Effector memory CD4-positive, alpha-beta T cell (primary cell): Measurements from ENCODE around the gene PPP1R36.
"Not testable (repeated sequence)": the region's sequence is repeated elsewhere in the genome, so short reads cannot be mapped to it uniquely, and the experiment has no call there.

Source experiments
- DNase-seq, 3 donors: peaks; one replicate each; pipeline ENCODE4 v3.0.0-alpha.2; 2020
- H3K27ac ChIP-seq: 2 replicates; pipeline ENCODE4 v1.7.0; 2013; ENCODE audit warnings: mild to moderate bottlenecking, low read length, moderate library complexity; ENCODE audit not compliant: insufficient read depth, poor library complexity, severe bottlenecking
- H3K27me3 ChIP-seq: replicated peaks from 2 replicates; pipeline ENCODE4 v1.7.0; 2013; ENCODE audit warnings: mild to moderate bottlenecking, low read length; ENCODE audit not compliant: insufficient read depth, control insufficient read depth, poor library complexity, severe bottlenecking
- H3K36me3 ChIP-seq: 2 replicates; pipeline ENCODE4 v1.7.0; 2013; ENCODE audit warnings: mild to moderate bottlenecking, low read length, moderate library complexity; ENCODE audit not compliant: control insufficient read depth, insufficient read depth
- H3K4me1 ChIP-seq: 2 replicates; pipeline ENCODE4 v1.7.0; 2013; ENCODE audit warnings: low read length, mild to moderate bottlenecking; ENCODE audit not compliant: control insufficient read depth, insufficient read depth, poor library complexity, severe bottlenecking
- H3K4me3 ChIP-seq: 2 replicates; pipeline ENCODE4 v1.7.0; 2013; ENCODE audit warnings: low read length, low read depth, mild to moderate bottlenecking; ENCODE audit not compliant: insufficient read depth, poor library complexity, severe bottlenecking
- H3K9me3 ChIP-seq: 2 replicates; pipeline ENCODE4 v1.7.0; 2013; ENCODE audit warnings: mild to moderate bottlenecking, low read length, moderate library complexity; ENCODE audit not compliant: control insufficient read depth

Gene PPP1R36

DNA sequence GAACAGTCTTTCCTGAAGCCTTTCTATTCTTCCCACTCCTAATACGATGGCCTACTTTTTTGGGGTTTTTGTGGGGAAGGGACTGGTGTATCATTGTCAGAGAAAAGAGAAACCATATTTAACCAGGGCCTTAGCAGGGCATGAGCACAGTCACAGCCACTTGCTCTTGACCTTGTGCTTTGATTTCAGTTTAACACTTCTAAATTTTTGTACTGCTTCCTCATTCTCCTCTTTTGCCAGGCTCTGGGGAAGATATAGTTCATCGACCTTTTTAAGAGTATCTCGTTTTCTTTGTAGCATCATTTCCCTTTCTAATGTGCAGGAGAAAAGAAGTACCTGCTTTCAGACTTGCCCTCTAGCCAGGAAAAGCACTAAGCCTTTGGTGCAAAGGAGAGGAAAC, 43.0 kb upstream of the PPP1R36 start:
- Histone ChIP-seq H3K9me3 (no peaks in the 10 kb centered on the region), H3K27me3 (no peaks in the 10 kb centered on the region), H3K4me1 (peaks cover 48% of the 10 kb centered on the region), H3K36me3 (no peaks in the 10 kb centered on the region), H3K27ac (peak overlapping the region; percentile 100), H3K4me3 (peak overlapping the region; percentile 69)
- DNase-seq, result no peak

DNA sequence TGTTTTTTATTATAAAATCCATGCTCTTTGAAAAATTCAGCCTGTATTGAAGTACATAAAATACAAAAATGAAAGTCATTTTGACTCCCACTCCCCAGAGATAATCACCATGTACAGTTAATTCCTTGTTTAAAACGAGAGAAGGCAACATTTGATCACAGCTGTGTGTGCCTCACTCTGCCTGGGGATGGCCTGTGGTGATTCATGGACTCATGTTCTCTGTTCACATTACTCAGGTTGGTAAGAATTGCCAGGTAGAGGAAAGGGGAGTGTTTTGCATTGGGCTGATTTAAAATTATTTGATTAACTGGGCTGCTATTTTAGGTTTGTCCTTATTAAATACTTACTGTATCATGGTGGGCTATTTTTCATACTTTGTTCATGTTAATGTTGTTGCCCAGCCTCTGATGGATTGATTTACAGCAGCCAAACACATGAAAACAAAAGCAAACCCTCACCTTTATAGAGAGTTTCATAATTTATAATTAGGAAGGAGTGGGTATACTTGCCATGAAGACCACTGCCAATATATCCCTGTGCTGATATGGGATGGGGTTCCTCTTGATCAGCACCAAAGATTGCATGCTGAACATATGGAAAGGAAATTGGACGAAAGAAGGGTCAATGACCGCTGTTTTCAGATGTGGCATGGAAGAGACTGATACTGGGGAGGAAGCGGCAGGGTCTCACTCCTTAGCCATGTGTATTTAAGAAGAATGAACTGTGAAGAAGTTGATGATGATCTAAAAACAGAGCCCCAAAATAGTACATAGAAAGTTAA, 42.2 kb upstream of the PPP1R36 start:
- H3K27me3 ChIP-seq, result no peaks in the 10 kb centered on the region
- H3K4me1 ChIP-seq, result peaks cover 45% of the 10 kb centered on the region
- no peaks in the 10 kb centered on the region for H3K9me3 ChIP-seq
- peaks cover 4% of the 10 kb centered on the region for H3K36me3 ChIP-seq
- H3K4me3 ChIP-seq, result peak overlapping the region; percentile 69
- DNase-seq, result peak in 1 of 3 donors; percentile 8
- peak overlapping the region; percentile 45 for H3K27ac ChIP-seq

DNA sequence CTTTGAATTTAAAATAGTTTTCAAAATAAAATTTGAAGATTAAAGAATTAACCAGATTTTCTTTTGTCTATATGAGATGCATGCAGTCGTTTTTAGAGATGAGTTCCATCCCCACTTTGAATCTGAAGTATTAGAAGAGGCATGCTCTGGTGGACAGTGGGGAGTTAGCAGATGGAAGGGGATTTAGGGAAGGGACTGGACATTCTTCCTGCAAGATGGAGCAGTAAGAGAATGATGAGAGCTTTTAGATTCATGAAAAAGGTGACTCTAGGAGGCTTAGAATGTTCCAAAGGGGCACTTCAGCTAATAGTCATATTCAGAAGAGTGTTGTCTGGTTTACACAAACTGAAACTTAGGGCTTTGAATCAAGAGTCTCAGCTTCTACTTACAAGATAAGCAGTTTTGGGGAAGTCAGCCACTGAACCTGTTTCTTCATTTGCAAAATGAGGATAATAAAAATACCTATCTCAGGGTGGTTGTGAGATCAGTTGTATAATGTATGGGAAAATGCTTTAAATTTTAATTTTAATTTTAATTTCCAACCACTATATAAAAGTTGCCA, 41.5 kb upstream of the PPP1R36 start:
- H3K9me3 ChIP-seq, result no peaks in the 10 kb centered on the region
- H3K36me3 ChIP-seq, result peaks cover 4% of the 10 kb centered on the region
- H3K4me3 ChIP-seq, result no peak overlapping the region
- no peak for DNase-seq
- H3K27ac ChIP-seq, result peak overlapping the region; percentile 17
- H3K27me3 ChIP-seq, result no peaks in the 10 kb centered on the region
- H3K4me1 ChIP-seq, result peaks cover 51% of the 10 kb centered on the region

DNA sequence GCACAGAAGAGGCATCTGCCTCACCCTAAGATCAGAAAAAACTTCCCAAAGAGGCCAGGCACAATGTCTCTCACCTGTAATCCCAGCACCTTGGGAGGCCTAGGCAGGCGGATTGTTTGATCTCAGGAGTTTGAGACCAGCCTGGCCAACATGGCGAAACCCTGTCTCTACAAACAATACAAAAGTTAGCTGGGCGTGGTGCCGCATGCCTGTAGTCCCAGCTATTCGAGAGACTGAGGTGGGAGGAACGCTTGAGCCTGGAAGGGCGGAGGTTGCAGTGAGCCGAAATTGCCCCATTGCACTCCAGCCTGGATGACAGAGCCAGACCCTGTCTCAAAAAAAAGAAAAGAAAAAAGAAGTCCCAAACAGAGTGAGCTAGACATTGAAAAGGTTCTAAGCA, 40.7 kb upstream of the PPP1R36 start:
- Histone ChIP-seq H3K4me1 (peaks cover 50% of the 10 kb centered on the region), H3K9me3 (no peaks in the 10 kb centered on the region), H3K27me3 (no peaks in the 10 kb centered on the region), H3K4me3 (no peak overlapping the region), H3K27ac (no peak overlapping the region), H3K36me3 (peaks cover 4% of the 10 kb centered on the region)
- DNase-seq, result no peak

DNA sequence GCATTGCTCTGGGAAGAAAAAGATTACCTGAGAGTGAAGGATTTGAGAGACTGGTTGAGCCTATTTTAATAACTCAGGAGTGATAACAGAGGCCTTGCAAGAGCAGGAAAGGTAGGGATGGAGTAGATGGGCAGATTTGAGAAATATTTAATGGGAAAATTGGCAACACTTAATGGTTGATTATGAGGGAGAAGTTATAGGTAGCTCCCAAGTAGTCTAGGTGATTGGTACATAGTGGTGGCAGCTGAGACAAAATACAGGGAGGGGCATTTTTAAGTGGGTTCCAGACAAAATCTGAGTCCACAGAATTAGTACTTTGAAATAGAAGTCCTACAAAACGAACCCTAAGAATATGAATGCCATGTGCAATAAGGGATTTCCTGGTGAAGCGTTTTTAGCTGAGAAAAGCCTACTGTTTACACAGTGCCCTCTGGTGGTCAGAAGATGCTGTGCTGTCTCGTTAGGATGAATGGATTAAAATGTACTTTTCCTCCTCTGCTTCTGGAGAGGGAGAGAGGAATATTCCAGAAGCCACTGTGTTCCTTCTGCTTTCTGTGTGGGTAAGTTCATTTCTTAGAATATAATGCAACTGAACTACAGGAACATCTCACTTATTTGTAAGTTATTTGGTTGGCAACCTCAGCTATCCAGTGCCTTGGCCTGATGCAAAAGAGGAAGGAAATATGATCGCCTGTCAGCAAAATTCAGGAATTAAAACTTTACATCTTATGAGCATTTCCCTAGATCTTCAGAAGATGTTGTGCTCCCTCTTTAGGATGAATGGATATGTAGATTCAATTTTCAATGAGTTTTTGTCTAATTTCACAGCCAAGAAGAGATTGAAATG, 38.7 kb upstream of the PPP1R36 start:
- no peaks in the 10 kb centered on the region for H3K9me3 ChIP-seq

DNA sequence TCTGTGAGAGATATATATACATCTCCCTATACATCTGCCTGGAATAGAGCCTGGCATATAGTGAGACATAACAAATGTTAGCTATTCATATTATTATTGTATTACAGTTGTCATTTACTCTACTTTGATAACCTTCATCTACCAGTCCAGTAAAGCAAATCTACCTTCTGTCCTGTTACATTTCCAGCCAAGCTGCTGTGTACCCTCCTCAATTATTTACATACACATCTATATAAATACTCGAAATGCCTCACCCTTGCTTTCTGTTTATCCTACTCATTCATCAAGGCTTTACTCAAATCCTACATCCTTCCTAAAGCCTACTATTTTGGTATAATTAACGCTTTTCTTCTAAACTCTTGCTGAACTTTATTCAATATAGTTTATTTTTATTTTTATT, 36.5 kb upstream of the PPP1R36 start:
- H3K9me3 ChIP-seq, result no peaks in the 10 kb centered on the region

More for the DNA sequence above, 38.7 kb upstream of the PPP1R36 start:
- peak in 2 of 3 donors; percentile 26 to 63 for DNase-seq
- Histone ChIP-seq H3K27me3 (no peaks in the 10 kb centered on the region), H3K4me3 (no peak overlapping the region), H3K4me1 (peaks cover 46% of the 10 kb centered on the region), H3K36me3 (peaks cover 4% of the 10 kb centered on the region), H3K27ac (peak overlapping the region; percentile 36)

DNA sequence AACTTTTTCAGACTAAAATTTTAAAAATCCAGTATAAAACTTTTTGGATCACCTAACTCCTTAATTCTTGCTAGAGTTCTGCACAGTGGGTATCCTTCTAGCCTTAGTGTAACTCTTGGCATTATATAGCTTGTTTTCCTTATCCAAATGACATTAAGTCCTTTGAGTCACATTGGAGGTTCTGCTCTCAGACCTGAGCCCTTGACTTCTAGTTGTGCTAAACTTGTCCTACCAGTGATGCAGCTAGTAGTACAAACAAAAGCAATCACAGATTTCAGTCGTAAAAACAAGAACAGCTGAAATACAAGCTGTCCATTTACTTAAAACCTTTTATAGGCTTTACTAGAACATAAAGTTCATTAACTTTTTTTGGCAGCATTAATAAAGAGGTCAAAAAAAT, 34.7 kb upstream of the PPP1R36 start:
- peaks cover 4% of the 10 kb centered on the region for H3K36me3 ChIP-seq
- H3K9me3 ChIP-seq, result no peaks in the 10 kb centered on the region
- DNase-seq, result no peak
- H3K27ac ChIP-seq, result no peak overlapping the region
- H3K4me3 ChIP-seq, result no peak overlapping the region
- peaks cover 23% of the 10 kb centered on the region for H3K4me1 ChIP-seq
- no peaks in the 10 kb centered on the region for H3K27me3 ChIP-seq

More for the DNA sequence above, 36.5 kb upstream of the PPP1R36 start:
- no peak overlapping the region for H3K27ac ChIP-seq
- peaks cover 4% of the 10 kb centered on the region for H3K36me3 ChIP-seq
- H3K4me3 ChIP-seq, result no peak overlapping the region
- H3K4me1 ChIP-seq, result peaks cover 32% of the 10 kb centered on the region
- DNase-seq, result no peak
- no peaks in the 10 kb centered on the region for H3K27me3 ChIP-seq

DNA sequence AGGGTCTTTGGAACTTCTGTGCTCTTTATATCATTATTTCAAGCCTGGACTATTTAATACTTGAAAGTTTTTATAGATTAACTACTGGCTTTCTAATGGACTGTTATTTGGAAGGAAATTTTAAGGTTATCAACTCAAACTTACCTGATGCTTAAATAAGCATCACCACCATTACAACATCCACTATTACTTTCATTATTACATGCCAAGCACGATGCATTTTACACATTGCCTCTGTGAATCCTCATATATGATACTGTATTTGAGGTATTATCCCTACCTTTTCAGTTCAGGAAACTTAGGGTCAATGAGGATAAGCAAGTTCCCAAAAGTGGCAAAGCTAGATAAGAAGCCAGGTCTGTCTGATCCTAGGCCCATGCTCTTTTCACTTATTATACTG, 32.8 kb upstream of the PPP1R36 start:
- Histone ChIP-seq H3K27ac (no peak overlapping the region), H3K27me3 (no peaks in the 10 kb centered on the region), H3K4me1 (peaks cover 12% of the 10 kb centered on the region), H3K4me3 (no peak overlapping the region), H3K9me3 (no peaks in the 10 kb centered on the region), H3K36me3 (peaks cover 14% of the 10 kb centered on the region)
- DNase-seq, result no peak

DNA sequence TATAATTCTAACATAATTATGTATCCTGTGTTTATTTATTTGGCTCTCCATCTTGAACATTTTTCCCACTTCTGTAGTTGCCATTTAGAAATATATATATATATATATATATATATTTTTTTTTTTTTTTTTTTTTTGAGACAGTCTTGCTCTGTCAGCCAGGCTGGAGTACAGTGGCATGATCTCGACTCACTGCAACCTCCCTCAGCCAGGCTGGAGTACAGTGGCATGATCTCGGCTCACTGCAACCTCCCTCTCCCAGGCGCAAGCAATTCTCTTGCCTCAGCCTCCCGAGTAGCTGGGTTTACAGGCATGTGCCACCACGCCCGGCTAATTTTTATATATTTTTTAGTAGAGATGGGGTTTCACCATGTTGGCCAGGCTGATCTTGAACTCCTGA, 32.1 kb upstream of the PPP1R36 start:
- not testable (repeated sequence) for H3K9me3 ChIP-seq, H3K27me3 ChIP-seq, DNase-seq, H3K4me3 ChIP-seq, H3K4me1 ChIP-seq, H3K27ac ChIP-seq
- peaks cover 17% of the 10 kb centered on the region for H3K36me3 ChIP-seq

DNA sequence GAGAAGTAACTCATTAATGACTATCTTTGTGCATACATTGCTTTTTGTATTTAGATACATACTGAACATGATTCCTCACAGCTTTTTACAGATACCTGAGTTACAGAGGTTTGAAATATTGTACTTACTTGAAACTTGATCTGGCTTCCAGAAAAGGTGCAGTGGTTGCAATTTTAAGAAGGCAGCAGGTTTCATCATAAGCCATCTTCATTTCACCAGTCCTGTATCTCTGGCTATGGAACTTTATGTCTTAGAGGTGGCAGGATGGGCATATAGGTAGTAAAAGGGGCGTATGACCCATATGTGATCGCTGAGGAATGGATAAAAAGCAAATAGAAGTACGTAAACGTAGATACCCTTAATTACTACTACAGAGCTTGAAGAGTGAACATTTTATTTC, 31.5 kb upstream of the PPP1R36 start:
- Histone ChIP-seq H3K9me3 (no peaks in the 10 kb centered on the region), H3K36me3 (peaks cover 22% of the 10 kb centered on the region), H3K27ac (no peak overlapping the region), H3K4me3 (no peak overlapping the region), H3K4me1 (peaks cover 4% of the 10 kb centered on the region), H3K27me3 (no peaks in the 10 kb centered on the region)
- no peak for DNase-seq
